Measurements from ENCODE around the gene ZNF525.

DNA sequence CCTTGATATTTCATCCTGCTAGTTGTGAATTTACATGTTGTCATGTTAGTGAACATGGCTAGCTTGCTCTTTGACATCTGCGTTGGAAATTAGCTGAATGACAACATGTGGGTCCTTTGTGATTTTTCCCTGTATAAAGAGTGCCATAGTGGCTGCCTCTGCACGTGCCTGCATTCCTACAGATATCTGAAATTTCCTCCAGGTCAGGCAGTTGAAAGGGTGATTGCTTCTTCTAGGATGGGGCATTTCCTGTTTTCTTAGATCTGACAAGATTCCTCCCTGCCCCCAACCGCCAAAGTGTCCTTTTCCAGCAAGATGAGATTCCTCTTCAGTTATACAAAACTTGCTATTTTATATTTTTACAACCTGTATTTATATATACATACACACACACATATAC, 8.8 kb downstream of the ZNF525 start:
- TF ChIP-seq, protein P1, sequence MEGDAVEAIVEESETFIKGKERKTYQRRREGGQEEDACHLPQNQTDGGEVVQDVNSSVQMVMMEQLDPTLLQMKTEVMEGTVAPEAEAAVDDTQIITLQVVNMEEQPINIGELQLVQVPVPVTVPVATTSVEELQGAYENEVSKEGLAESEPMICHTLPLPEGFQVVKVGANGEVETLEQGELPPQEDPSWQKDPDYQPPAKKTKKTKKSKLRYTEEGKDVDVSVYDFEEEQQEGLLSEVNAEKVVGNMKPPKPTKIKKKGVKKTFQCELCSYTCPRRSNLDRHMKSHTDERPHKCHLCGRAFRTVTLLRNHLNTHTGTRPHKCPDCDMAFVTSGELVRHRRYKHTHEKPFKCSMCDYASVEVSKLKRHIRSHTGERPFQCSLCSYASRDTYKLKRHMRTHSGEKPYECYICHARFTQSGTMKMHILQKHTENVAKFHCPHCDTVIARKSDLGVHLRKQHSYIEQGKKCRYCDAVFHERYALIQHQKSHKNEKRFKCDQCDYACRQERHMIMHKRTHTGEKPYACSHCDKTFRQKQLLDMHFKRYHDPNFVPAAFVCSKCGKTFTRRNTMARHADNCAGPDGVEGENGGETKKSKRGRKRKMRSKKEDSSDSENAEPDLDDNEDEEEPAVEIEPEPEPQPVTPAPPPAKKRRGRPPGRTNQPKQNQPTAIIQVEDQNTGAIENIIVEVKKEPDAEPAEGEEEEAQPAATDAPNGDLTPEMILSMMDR (conservative IDR thresholded peaks at IDR 0.05; ENCODE audit: low read depth, low read length), result no peak
- no peak for TF ChIP-seq EZH2 (IDR thresholded peaks at IDR 0.05; ENCODE audit: borderline replicate concordance, low read depth, low read length, poor library complexity, severe bottlenecking)
